ENCODE results near the gene MGMT.

- TF ChIP-seq POLR2A (IDR thresholded peaks at IDR 0.05) (no peak), CTCF (IDR thresholded peaks at IDR 0.05) (no peak)
Observed at GRCh38 chr10:129728246-129728820, 261.3 kb downstream of the MGMT start.
